NCI-H345 treated with DMSO at 0.1 percent for 48 hours (cell line): ENCODE data around the gene UBP1.
"Not testable (repeated sequence)": the region's sequence is repeated elsewhere in the genome, so short reads cannot be mapped to it uniquely, and the experiment has no call there.

ENCODE experiments used
- DNase-seq: peaks from one replicate; lab custom pipeline; 2025; ENCODE audit not compliant: unreplicated experiment; lab: John Stamatoyannopoulos, UW

Gene UBP1

GRCh38 chr3:33440328-33441224 is at the start of gene UBP1:
Gene UBP1 (minus strand): TSS chr3:33440405. CDS start chr3:33439848, 557 bp downstream.
- DNase-seq, result peak; percentile 94

- DNase-seq, result no peak
These were observed 48.5 kb upstream of the UBP1 start for GRCh38 chr3:33488683-33489082.

- DNase-seq, result no peak
These were observed 48.0 kb upstream of the UBP1 start for GRCh38 chr3:33488246-33488645.

GRCh38 chr3:33482111-33482521 is 41.9 kb upstream of the UBP1 start:
- DNase-seq, result no peak

- DNase-seq, result no peak
These were observed 34.7 kb upstream of the UBP1 start for GRCh38 chr3:33474896-33475295.

- no peak for DNase-seq
These were observed 33.6 kb upstream of the UBP1 start for GRCh38 chr3:33473813-33474212.

- no peak for DNase-seq
These were observed 27.6 kb upstream of the UBP1 start for GRCh38 chr3:33467786-33468185.

GRCh38 chr3:33461097-33461496 is 20.9 kb upstream of the UBP1 start:
- no peak for DNase-seq

- not testable (repeated sequence) for DNase-seq
These were observed 19.4 kb upstream of the UBP1 start for GRCh38 chr3:33459577-33459976.

GRCh38 chr3:33458446-33458845 is 18.2 kb upstream of the UBP1 start:
- DNase-seq, result no peak

- no peak for DNase-seq
These were observed 16.6 kb upstream of the UBP1 start for GRCh38 chr3:33456756-33457155.

GRCh38 chr3:33453331-33453761 is 13.1 kb upstream of the UBP1 start:
- no peak for DNase-seq

GRCh38 chr3:33451994-33452393 is 11.8 kb upstream of the UBP1 start:
- DNase-seq, result not testable (repeated sequence)

- DNase-seq, result no peak
These were observed 7.8 kb upstream of the UBP1 start for GRCh38 chr3:33447958-33448357.

GRCh38 chr3:33447256-33447625 is 7.0 kb upstream of the UBP1 start:
- not testable (repeated sequence) for DNase-seq

- DNase-seq, result no peak
These were observed 2.0 kb upstream of the UBP1 start for GRCh38 chr3:33442190-33442589.

- no peak for DNase-seq
These were observed 1.2 kb upstream of the UBP1 start for GRCh38 chr3:33441225-33441976.

- no peak for DNase-seq
These were observed 468 bp downstream of the UBP1 start for GRCh38 chr3:33439546-33440327.

- no peak for DNase-seq
These were observed 1.2 kb downstream of the UBP1 start for GRCh38 chr3:33438881-33439545.

GRCh38 chr3:33438284-33438668 is 1.9 kb downstream of the UBP1 start:
- no peak for DNase-seq
